Liver (tissue), 9 donors: Measurements from ENCODE around the gene SMPD3. TPM values are rescaled to one million over a fixed set of nuclear protein-coding genes. Genes with fewer than 3 reads are reported as not detected.

ENCODE experiments used
- DNase-seq: peaks from one replicate; pipeline ENCODE4 v3.0.0-alpha.2; 2017; ENCODE audit warnings: low spot score
- H3K27ac ChIP-seq, 2 donors: one replicate each; pipeline ENCODE4 v1.7.0; 2013; ENCODE audit warnings: inconsistent platforms in 2 of 2, low read length in 2 of 2, control low read depth in 1 of 2, low read depth in 1 of 2, mild to moderate bottlenecking in 1 of 2
- H3K27me3 ChIP-seq, 4 donors: one replicate each; pipeline versions ENCODE4 v1.6.1 to v1.7.0; 2013; ENCODE audit warnings: low read length in 3 of 4, inconsistent platforms in 1 of 4, mild to moderate bottlenecking in 1 of 4, moderate library complexity in 1 of 4; ENCODE audit not compliant: control insufficient read depth in 4 of 4, insufficient read depth in 4 of 4
- H3K36me3 ChIP-seq, 4 donors: one replicate each; pipeline versions ENCODE4 v1.6.1 to v1.7.0; 2013; ENCODE audit warnings: low read length in 3 of 4, mild to moderate bottlenecking in 3 of 4, low read depth in 1 of 4, moderate library complexity in 1 of 4; ENCODE audit not compliant: control insufficient read depth in 4 of 4, insufficient read depth in 3 of 4
- H3K4me1 ChIP-seq, 4 donors: one replicate each; pipeline versions ENCODE4 v1.6.1 to v1.7.0; 2013; ENCODE audit warnings: low read length in 3 of 4, mild to moderate bottlenecking in 3 of 4, moderate library complexity in 1 of 4; ENCODE audit not compliant: control insufficient read depth in 4 of 4, insufficient read depth in 4 of 4
- H3K4me3 ChIP-seq, 3 donors: one replicate each; pipeline versions ENCODE4 v1.6.1 to v1.7.0; 2013; ENCODE audit warnings: low read length in 3 of 3, control low read depth in 1 of 3, low read depth in 1 of 3, mild to moderate bottlenecking in 1 of 3
- H3K9ac ChIP-seq, 2 donors: one replicate each; pipeline ENCODE4 v1.7.0; 2013; ENCODE audit warnings: low read length in 2 of 2, mild to moderate bottlenecking in 2 of 2, moderate library complexity in 2 of 2, control low read depth in 1 of 2, low read depth in 1 of 2
- H3K9me3 ChIP-seq, 4 donors: one replicate each; pipeline versions ENCODE4 v1.6.1 to v1.7.0; 2013; ENCODE audit warnings: low read length in 3 of 4; ENCODE audit not compliant: control insufficient read depth in 4 of 4
- EGR1 ChIP-seq, 2 donors: IDR thresholded peaks; 2 replicates each; pipeline ENCODE4 v1.6.1; 2016 to 2018; ENCODE audit warnings: antibody characterized with exemption in 2 of 2, low read depth in 2 of 2
- FOXA1 ChIP-seq: IDR thresholded peaks from 2 replicates; pipeline ENCODE4 v1.6.1; 2016; ENCODE audit warnings: antibody characterized with exemption
- FOXA2 ChIP-seq: IDR thresholded peaks from 2 replicates; pipeline ENCODE4 v1.6.1; 2016; ENCODE audit warnings: antibody characterized with exemption
- GABPA ChIP-seq, 2 donors: IDR thresholded peaks in 1 of 2; conservative IDR thresholded peaks in 1 of 2; 2 replicates each; pipeline ENCODE4 v1.6.1; 2016; ENCODE audit warnings: antibody characterized with exemption in 2 of 2, mild to moderate bottlenecking in 1 of 2, moderate library complexity in 1 of 2
- HNF4A ChIP-seq, 2 donors: conservative IDR thresholded peaks; 2 replicates each; pipeline ENCODE4 v1.6.1; 2016; ENCODE audit warnings: antibody characterized with exemption in 2 of 2, mild to moderate bottlenecking in 2 of 2
- HNF4G ChIP-seq: IDR thresholded peaks from 2 replicates; pipeline ENCODE4 v1.6.1; 2016; ENCODE audit warnings: antibody characterized with exemption
- JUND ChIP-seq, 2 donors: IDR thresholded peaks; 2 replicates each; pipeline ENCODE4 v1.6.1; 2016; ENCODE audit warnings: antibody characterized with exemption in 2 of 2
- NR2F2 ChIP-seq: IDR thresholded peaks from 2 replicates; pipeline ENCODE4 v1.6.1; 2016; ENCODE audit warnings: antibody characterized with exemption
- RAD21 ChIP-seq, 2 donors: IDR thresholded peaks; 2 replicates each; pipeline ENCODE4 v1.6.1; 2016; ENCODE audit warnings: antibody characterized with exemption in 2 of 2, mild to moderate bottlenecking in 2 of 2
- RXRA ChIP-seq, 2 donors: IDR thresholded peaks; 2 replicates each; pipeline ENCODE4 v1.6.1; 2017 to 2018; ENCODE audit warnings: antibody characterized with exemption in 2 of 2, mild to moderate bottlenecking in 1 of 2
- SP1 ChIP-seq: IDR thresholded peaks from 2 replicates; pipeline ENCODE4 v1.6.1; 2018; ENCODE audit warnings: antibody characterized with exemption, mild to moderate bottlenecking
- TAF1 ChIP-seq: conservative IDR thresholded peaks from 2 replicates; pipeline ENCODE4 v1.6.1; 2016; ENCODE audit warnings: antibody characterized with exemption, mild to moderate bottlenecking
- YY1 ChIP-seq: IDR thresholded peaks from 2 replicates; pipeline ENCODE4 v1.6.1; 2016; ENCODE audit warnings: antibody characterized with exemption, mild to moderate bottlenecking
- WGBS: extraction: QIAGEN DNeasy Blood & Tissue Kit; methylation state at CpG from one replicate; pipeline ENCODE4 v1.1.7; 2013; 5-methylcytosine and 5-hydroxymethylcytosine counted together
- polyA plus RNA-seq, 2 donors: library from polyadenylated mRNA; stranded (reverse) in 1 of 2; unstranded in 1 of 2; fragments of 200-250 nt in 1 of 2; fragments of >200 nt in 1 of 2; fragmentation: Nextera tagmentation in 1 of 2; extraction: Ambion mirVana in 1 of 2; gene quantifications; one replicate each; pipeline versions ENCODE4 v1.2.1 to v1.2.3, GENCODE V29; 2013 to 2015
- total RNA-seq, 2 donors: library from RNA; depleted of rRNA; stranded (reverse); fragments of >200 nt; gene quantifications; one replicate each; pipeline ENCODE4 v1.2.3, GENCODE V29; 2014
- TF ChIP-seq, protein P1 (sequence below): IDR thresholded peaks from 2 replicates; pipeline ENCODE4 v1.6.1; 2016; ENCODE audit warnings: antibody characterized with exemption
- TF ChIP-seq, protein P2 (sequence below): IDR thresholded peaks from 2 replicates; pipeline ENCODE4 v1.6.1; 2016; ENCODE audit warnings: antibody characterized with exemption
- TF ChIP-seq, protein P3 (sequence below): IDR thresholded peaks from 2 replicates; pipeline ENCODE4 v1.6.1; 2016; ENCODE audit warnings: antibody characterized with exemption, mild to moderate bottlenecking
- TF ChIP-seq, protein P4 (sequence below): fragments of 150-350 bp; IDR thresholded peaks from 2 replicates; pipeline ENCODE4 v1.5.1; 2017; ENCODE audit warnings: improper control_type of control experiment, low read depth, low read length; ENCODE audit not compliant: missing input control
- TF ChIP-seq, protein P5 (sequence below): IDR thresholded peaks from 2 replicates; pipeline ENCODE4 v1.6.1; 2016; ENCODE audit warnings: antibody characterized with exemption
- donor health status: healthy.
- donor health status: healthy.
- donor health status: healthy.
- donor health status: healthy.
- donor health status: healthy.

SMPD3 gene
- total and polyA plus RNA-seq, 4 donors = 0.33 to 10.6 (median 2.7) TPM

DNA sequence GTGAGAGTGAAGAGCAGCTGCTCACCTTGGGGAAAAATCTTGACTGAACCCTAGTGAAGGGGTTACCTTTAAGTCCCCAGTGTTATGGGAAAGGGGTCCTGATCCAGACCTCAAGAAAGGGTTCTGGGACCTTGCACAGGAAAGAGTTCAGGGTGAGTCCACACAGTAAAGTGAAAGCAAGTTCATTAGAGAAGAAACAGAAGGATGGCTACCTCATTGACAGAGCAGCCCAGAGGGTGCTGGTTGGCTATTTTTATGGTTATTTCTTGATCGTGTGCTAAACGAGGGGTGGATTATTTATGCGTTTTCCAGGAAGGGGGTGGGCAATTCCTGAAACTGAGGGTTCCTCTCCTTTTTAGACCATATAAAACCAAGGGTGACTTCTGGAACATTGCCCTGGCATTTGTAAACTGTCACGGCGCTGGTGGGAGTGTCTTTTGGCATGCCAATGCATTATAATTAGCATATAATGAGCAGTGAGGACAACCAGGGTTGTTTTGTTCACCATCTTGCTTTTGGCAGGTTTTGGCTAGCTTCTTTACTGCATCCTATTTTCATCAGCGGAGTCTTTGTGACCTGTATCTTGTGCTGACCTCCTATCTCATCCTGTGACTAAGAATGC is 58.4 kb downstream of the SMPD3 start:
- WGBS = 84% methylated on average over 6 of the region's 6 CpGs
- Histone ChIP-seq H3K27me3 (no peaks in the 10 kb centered on the region), H3K4me3 (no peak overlapping the region), H3K9ac (no peak overlapping the region), H3K9me3 (no peaks in the 10 kb centered on the region), H3K36me3 (no peaks in the 10 kb centered on the region), H3K27ac (no peak overlapping the region), H3K4me1 (peaks cover 18 to 49% (median 37%) of the 10 kb centered on the region in 4 donors)
- TF ChIP-seq, protein P1, sequence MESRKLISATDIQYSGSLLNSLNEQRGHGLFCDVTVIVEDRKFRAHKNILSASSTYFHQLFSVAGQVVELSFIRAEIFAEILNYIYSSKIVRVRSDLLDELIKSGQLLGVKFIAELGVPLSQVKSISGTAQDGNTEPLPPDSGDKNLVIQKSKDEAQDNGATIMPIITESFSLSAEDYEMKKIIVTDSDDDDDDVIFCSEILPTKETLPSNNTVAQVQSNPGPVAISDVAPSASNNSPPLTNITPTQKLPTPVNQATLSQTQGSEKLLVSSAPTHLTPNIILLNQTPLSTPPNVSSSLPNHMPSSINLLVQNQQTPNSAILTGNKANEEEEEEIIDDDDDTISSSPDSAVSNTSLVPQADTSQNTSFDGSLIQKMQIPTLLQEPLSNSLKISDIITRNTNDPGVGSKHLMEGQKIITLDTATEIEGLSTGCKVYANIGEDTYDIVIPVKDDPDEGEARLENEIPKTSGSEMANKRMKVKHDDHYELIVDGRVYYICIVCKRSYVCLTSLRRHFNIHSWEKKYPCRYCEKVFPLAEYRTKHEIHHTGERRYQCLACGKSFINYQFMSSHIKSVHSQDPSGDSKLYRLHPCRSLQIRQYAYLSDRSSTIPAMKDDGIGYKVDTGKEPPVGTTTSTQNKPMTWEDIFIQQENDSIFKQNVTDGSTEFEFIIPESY = no peak
- TF ChIP-seq FOXA1 (no peak), EGR1 (IDR thresholded peaks at IDR 0.05; ENCODE audit: low read depth in 2 of 2) (no peak), YY1 (no peak), TAF1 (no peak), RAD21 (IDR thresholded peaks at IDR 0.05) (no peak), HNF4G (no peak), HNF4A (conservative IDR thresholded peaks at IDR 0.05) (no peak), SP1 (no peak), NR2F2 (no peak), FOXA2 (no peak), JUND (IDR thresholded peaks at IDR 0.05) (no peak), GABPA (IDR thresholded peaks at IDR 0.05 in 1 of 2, conservative IDR thresholded peaks at IDR 0.05 in 1 of 2) (no peak), RXRA (IDR thresholded peaks at IDR 0.05) (no peak)
- TF ChIP-seq, protein P2, sequence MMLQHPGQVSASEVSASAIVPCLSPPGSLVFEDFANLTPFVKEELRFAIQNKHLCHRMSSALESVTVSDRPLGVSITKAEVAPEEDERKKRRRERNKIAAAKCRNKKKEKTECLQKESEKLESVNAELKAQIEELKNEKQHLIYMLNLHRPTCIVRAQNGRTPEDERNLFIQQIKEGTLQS = no peak
- TF ChIP-seq, protein P3, sequence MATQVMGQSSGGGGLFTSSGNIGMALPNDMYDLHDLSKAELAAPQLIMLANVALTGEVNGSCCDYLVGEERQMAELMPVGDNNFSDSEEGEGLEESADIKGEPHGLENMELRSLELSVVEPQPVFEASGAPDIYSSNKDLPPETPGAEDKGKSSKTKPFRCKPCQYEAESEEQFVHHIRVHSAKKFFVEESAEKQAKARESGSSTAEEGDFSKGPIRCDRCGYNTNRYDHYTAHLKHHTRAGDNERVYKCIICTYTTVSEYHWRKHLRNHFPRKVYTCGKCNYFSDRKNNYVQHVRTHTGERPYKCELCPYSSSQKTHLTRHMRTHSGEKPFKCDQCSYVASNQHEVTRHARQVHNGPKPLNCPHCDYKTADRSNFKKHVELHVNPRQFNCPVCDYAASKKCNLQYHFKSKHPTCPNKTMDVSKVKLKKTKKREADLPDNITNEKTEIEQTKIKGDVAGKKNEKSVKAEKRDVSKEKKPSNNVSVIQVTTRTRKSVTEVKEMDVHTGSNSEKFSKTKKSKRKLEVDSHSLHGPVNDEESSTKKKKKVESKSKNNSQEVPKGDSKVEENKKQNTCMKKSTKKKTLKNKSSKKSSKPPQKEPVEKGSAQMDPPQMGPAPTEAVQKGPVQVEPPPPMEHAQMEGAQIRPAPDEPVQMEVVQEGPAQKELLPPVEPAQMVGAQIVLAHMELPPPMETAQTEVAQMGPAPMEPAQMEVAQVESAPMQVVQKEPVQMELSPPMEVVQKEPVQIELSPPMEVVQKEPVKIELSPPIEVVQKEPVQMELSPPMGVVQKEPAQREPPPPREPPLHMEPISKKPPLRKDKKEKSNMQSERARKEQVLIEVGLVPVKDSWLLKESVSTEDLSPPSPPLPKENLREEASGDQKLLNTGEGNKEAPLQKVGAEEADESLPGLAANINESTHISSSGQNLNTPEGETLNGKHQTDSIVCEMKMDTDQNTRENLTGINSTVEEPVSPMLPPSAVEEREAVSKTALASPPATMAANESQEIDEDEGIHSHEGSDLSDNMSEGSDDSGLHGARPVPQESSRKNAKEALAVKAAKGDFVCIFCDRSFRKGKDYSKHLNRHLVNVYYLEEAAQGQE = no peak
- TF ChIP-seq, protein P4, sequence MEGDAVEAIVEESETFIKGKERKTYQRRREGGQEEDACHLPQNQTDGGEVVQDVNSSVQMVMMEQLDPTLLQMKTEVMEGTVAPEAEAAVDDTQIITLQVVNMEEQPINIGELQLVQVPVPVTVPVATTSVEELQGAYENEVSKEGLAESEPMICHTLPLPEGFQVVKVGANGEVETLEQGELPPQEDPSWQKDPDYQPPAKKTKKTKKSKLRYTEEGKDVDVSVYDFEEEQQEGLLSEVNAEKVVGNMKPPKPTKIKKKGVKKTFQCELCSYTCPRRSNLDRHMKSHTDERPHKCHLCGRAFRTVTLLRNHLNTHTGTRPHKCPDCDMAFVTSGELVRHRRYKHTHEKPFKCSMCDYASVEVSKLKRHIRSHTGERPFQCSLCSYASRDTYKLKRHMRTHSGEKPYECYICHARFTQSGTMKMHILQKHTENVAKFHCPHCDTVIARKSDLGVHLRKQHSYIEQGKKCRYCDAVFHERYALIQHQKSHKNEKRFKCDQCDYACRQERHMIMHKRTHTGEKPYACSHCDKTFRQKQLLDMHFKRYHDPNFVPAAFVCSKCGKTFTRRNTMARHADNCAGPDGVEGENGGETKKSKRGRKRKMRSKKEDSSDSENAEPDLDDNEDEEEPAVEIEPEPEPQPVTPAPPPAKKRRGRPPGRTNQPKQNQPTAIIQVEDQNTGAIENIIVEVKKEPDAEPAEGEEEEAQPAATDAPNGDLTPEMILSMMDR = no peak
- TF ChIP-seq, protein P5, sequence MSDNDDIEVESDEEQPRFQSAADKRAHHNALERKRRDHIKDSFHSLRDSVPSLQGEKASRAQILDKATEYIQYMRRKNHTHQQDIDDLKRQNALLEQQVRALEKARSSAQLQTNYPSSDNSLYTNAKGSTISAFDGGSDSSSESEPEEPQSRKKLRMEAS = no peak
- DNase-seq = no peak
